HuH-7 (cell line): Measurements from ENCODE around the gene COL25A1.
"Not testable (repeated sequence)": the region's sequence is repeated elsewhere in the genome, so short reads cannot be mapped to it uniquely, and the experiment has no call there.

Source experiments
- DNase-seq: peaks from one replicate; pipeline ENCODE4 v3.0.0; 2011; ENCODE audit warnings: low spot score

COL25A1 gene

DNA sequence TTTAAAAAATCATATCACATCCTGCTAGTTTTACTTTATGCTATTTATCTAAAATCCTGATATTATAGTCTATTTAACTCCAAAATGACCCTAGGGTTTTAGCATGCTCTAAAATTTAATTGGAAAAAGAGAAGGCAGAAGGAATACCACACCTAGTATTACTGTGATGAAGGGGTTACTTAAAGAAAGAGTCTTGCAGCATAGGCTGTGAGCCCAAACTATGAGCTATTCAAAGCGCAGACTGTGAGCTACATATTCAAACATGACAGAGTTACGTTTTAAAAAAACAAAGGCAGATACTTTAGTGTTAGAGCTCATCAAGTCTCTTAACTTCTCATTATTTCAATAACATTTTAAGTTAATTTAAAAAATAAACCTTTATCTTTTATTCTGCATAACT is 291.9 kb downstream of the COL25A1 start:
- no peak for DNase-seq

DNA sequence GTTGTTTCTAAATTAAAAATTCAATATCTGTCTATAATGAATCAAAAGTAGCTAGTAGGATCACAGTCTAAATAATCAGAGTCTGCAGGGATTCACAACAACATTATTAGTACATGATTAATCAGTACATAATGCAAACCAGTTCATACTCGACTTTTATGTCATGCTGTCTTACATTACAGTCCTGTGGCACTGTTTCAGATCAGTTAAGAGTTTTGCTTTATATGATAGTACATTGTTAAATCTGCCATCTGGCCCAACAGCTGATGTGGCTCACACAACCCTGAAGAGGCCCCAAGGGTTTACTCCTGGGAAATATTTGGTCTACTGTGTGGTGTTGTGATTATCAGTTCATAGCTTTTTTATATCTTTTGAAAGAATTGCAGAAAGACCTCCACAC is 292.5 kb downstream of the COL25A1 start:
- DNase-seq, result no peak

- no peak for DNase-seq
These were observed 294.5 kb downstream of the COL25A1 start for GRCh38 chr4:109007976-109008375.

- DNase-seq, result no peak
These were observed 296.9 kb downstream of the COL25A1 start for GRCh38 chr4:109005523-109005922.

GRCh38 chr4:109004418-109004817 is 298.0 kb downstream of the COL25A1 start:
- no peak for DNase-seq

- no peak for DNase-seq
These were observed 298.5 kb downstream of the COL25A1 start for GRCh38 chr4:109003964-109004363.

GRCh38 chr4:108991551-108992328 is 310.7 kb downstream of the COL25A1 start:
- no peak for DNase-seq

DNA sequence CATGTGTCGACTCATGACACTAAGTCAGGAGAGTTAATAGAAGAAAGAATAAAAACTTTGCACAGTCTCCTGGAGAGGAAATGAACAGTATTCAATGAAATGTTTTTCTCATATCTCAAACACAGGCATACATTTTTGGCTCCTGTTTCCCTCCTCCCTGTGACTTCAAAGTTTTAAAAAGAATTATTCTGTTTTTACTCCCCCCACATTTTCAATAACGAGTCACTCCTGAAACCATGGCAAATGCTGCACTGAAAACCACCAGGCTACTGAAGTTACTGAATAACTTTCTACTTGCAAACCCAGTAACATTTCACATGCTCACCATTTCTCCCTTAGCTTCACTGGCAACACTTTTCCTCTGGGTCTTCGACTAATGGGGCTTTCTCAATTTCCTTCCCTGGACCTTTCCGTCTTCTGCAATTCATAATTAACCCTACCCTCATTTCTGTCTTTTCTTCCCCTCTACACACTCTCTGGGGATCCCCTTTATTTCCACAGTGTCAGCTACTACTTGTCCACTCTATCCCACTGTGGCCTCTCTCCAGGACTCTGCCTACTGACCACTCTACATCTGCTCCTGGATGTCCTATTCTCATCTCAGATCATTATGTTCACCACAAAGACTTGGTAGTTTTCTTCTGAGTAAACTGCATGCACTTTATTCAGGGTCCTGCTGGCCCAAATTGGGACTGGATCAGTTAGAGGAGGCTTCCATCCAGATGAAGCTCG is 313.8 kb downstream of the COL25A1 start:
- no peak for DNase-seq

DNA sequence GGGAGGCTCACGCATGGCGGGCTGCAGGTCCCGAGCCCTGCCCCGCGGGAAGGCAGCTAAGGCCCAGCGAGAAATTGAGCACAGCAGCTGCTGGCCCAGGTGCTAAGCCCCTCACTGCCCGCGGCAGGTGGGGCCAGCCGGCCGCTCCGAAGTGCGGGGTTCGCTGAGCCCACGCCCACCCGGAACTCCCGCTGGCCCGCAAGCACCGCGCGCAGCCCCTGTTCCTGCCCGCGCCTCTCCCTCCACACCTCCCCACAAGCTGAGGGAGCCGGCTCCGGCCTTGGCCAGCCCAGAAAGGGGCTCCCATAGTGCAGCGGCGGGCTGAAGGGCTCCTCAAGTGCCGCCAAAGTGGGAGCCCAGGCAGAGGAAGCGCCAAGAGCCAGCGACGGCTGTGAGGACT is 318.0 kb downstream of the COL25A1 start:
- DNase-seq, result not testable (repeated sequence)

DNA sequence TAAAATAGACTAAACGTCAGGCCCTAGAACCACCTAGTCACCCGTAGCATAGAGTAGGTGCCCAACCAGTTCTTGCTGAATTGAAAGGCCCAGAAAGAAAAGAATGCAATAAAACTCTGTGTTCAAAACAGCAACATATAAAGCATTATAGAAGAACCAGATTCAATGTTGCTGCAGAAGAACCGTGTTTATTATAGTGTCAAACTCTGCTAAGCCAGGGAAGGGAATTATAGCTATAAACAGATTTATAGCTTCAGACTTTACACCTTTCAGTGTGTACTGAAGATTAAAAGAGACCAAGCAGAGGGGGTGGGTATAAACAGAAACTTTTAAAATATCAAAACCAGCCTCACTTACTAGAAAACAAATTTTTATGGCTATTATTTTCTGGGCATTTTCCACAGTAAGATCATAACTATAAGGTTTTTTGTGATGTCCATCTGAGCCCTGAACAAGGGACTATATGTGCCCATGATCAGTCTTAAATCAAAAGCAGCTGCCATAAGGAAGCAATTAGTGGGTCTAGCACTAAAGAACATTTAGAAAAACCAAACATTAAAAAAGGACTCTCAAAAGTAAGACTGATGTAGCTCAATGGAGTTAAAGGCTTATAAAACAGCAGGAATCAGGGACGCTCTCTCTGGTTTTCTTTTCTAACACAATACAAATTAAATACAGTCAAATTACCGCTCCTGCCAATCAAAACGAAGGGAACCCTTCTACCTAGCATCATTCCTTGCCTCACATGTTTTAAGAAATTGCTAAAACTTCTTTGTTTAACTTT is 319.9 kb downstream of the COL25A1 start:
- no peak for DNase-seq

- no peak for DNase-seq
These were observed 321.8 kb downstream of the COL25A1 start for GRCh38 chr4:108980455-108981239.

DNA sequence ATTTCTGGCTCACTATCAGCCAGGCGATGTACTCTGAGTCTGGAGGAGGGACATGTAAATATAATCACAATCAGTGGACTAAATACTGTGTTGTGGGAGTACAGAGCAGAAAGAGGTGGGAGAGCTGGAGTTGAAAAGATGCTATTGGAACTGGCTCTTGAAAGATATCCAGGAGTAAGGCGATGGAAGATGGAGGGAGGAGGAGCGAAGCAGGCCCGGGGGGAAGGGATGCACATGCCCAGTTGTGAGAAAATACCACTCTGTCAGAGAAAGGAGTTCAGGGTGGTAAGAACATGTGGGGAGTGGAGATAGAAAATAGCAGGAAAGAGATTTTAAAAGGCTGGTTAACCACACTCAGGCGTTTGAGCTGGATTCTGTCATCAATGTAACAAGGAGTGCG is 322.7 kb downstream of the COL25A1 start:
- DNase-seq, result no peak

DNA sequence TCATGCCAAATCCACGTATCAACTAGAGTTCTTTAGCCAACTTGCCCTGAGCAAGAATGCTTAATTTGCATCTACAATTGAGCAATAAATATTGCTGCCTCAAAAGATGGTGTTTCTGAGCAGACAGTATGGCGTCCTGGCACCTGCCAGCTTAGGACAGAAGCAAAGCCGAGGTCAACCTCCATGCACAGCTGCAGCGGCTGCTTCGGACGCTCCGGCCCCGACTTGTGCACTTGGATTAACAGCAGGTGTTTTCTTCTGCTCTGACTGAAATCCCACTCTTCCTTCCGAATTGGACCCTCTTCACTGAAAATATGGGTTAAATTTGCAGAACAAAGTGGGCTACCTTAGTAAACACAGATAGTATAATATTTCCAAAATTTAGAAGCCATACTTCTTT is 324.4 kb downstream of the COL25A1 start:
- DNase-seq, result no peak

- no peak for DNase-seq
These were observed 329.7 kb downstream of the COL25A1 start for GRCh38 chr4:108972613-108973283.

DNA sequence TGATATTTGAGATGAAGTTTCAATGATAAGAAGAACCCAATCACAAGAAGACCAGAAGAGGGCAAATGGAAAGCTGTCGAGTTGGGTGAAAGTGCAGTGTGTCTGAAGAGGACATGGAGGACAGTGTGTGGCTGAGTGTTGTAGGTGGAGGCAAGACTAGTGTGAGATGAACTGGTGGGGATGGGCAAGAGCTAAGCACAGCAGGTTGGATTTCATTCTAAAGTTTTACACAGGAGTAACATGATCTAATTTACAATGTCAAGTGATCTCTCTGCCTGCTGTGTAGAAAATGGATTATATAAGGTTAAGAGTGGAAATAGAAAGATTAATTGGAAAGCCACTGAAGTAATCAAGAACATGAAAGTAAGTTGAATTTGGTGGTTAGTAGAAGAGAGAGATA is 331.0 kb downstream of the COL25A1 start:
- DNase-seq, result no peak

DNA sequence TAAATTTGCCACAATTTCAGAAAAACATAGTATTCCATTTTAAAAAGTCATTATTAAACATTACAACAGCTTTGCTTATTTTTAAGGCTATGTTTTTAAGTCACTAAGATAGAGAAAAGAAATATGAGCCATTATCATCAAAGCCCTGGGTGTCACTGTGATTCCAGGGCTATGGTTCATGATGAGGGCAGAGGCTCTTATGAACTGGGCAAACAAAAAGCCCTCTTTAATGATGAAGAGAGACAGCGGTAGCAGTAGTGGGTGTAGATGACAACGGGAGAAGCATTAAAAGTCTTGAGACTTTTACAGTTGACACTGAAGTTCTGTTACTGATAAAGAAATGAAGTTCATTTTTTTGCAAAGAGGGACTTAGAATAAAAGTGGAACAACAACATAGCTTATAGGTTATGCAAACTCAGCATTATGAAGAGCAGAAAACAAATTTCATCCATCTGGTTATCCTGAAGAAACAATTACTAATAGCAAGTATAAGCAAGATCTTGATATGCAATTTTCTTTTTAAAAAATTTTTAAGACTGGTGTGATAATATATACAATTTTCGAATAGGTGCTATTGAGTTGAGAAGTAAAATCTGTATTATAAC is 336.9 kb downstream of the COL25A1 start:
- DNase-seq, result no peak

DNA sequence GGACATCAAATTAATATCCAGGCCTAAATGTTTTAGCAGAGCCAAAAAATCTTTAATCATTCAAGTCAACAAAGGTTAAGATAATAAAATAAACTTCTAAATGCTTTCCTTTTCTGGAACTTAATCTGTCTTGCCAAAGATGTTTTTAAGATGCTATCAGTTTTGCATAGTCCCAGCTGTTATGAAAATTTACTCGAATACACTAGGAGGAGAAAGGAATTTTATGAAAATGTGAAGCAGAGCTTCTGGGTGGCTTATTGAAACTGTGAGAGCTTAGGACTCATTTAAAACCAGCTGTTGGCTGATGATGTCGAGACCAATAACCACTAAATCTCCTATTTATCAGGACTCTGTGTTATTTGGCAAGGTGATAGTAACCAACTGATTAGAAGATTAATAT is 337.4 kb downstream of the COL25A1 start:
- no peak for DNase-seq

- DNase-seq, result no peak
These were observed 338.5 kb downstream of the COL25A1 start for GRCh38 chr4:108963910-108964309.

DNA sequence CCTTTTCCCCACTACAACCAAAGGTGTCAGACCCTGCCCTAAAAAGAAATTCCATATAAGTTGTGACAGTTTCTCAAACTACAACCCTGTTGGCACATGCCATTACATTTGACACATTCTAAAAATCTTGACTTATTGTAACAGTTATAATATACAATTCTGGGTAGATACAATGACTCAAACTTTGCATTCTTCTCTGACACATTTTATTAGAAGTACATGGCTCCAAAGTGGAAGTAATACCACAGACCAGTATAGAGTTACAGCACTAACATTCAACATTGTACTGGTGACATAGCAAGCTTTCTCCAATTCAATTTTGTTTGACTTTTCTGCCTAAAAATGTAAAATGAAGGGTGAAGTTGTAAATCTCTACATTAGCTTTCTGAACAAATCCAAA is 343.0 kb downstream of the COL25A1 start:
- DNase-seq, result no peak

DNA sequence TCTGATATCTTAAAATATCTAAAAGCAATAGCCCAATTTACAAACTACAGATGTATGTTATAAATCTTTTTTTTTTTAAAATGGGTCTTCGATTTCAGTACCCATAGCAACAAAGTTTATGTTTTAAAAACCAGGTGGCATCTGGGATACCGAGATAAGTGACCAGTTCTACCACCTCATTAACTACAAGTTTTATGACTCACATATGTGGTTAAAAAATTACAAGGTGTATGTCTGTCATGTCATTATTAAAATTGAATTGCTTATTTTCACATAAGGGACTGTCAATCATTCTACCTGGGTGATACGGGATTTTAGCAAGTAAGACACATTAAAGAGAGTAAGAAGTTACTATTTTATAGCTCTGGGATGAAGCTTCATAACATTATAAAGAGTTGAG is 347.6 kb downstream of the COL25A1 start:
- no peak for DNase-seq

DNA sequence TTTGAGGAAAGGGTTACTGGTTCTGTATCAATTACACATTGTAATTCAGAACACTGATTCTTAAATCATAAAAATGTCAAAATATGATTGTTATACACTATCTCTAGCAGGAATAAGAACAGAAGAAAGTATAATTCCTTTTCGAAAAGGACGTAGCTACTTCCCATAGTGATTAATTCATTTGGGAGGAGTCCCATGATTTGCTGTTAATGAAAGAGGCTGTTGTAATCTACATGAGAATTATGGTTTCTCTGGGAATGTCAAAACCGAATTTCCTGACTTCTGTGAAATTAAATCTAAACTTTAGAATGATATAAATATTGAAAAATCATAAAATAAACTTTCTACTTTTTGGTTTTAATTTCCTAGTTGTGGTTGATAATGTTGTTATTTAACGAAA is 348.5 kb downstream of the COL25A1 start:
- DNase-seq, result no peak
